Activated CD4-positive, CD25-positive, alpha-beta regulatory T cell (primary cell): Measurements from ENCODE around the gene UBE2J1.

Experiments used
- DNase-seq, 4 experiments: peaks; one replicate each; lab custom pipeline; 2025; lab: John Stamatoyannopoulos, UW

Gene UBE2J1

GRCh38 chr6:89364586-89364985 is 12.1 kb upstream of the UBE2J1 start:
- no peak for DNase-seq

DNA sequence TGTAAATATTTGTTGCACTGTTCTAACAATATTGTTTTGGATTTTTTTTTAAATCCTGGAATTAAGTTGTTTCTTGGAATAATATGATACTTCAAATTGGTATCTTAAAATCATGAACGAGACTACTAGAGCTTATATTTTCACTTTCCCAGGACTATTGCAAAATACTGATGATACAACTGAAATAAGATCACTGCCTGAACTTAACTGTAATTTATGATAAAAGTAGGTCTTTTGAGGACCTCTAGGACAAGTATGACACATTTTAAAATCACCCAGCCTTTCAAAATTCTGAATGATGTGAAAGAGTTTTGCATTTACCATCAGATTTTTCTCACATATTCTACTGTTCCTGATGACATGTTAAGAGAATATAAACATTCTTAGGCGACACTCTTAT is 8.6 kb upstream of the UBE2J1 start:
- no peak for DNase-seq

DNA sequence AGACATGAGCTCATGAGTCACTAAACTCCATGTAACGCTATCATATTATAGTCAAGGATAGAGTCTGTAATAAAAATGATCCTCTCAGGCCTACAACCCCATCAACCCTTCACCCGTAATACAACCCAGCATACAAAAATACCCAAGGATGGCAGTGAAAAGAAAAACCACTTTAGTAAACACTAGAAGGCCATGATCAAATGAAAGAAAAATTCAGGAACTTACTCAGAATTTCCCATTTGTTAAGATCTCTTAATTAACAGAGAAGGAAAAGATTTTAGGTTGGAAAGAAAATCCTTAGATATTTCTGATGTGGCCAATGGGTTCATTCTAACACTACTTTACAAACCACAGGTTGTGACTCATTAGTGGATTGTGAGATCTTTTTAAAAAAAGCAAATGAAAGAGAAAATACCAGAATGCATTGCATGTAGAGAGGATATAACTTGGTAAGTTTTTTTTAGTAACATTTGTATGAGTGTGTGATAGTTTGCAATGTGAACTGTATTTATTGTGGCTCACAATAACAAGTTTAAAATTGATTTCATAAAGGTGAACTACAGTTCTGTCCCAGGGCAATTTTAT is 8.0 kb upstream of the UBE2J1 start:
- DNase-seq = no peak

DNA sequence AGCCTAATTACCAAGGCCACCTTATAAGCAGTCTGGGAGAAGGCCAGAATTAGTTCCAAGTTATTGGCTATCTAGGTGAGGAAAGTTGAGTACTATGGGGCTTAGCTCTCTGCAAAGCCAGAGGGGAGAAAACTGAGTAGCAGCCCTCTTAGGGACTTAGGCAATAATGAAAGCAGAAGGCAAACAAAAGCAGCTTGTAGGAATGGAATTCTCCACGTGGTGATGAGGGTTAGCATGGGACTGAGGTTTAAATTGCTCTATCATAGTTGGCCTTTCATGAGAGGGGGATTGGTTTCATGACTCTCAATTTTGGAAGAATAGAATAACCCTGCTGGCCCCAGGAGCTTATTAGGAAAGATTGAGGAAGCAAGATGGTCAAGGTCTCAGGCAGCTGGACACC is 7.0 kb upstream of the UBE2J1 start:
- no peak for DNase-seq

DNA sequence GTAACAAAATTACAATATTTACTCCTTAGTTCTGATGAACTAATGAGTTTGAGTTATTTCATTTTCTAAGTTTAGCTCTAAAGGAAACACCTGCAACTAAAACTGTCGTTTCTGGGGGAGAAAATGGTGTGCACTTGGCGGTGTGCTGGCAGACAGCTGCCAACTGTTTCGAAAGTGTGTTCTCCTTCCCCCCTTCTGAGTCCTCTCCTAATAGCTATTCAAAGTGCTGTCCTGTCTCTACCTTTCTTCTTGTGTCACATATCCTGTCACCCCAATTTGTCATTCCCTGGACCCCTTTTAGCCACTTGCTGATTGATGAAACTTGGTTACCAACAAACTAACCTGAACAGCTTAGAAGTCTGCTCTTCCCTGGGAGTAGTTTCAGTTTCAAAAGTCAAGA is 4.9 kb upstream of the UBE2J1 start:
- DNase-seq = no peak

DNA sequence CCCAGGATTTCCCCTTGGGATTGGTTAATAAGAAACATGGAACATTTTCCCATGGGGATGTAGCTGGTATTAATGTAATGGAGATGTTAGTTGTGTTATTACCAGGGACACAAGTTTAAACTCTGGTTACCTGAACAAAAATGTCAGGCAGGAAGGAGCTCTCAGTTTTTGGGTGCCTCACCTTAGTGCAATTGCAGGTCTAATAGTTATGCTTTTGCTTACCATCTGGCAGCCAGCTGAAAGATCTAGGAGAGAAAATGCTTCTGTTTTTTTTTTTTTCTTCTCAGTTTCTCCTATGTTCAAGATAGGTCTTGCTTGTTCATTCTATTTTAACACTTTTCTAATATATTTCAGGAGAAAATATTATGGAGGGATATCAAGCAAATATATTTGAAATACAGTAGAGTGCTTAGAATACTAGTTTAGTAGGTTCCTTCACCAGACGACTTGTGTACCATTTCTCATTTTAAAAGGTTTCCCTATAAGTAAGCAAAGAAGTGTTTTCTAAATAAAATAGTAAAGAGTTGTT is 4.2 kb upstream of the UBE2J1 start:
- no peak for DNase-seq

DNA sequence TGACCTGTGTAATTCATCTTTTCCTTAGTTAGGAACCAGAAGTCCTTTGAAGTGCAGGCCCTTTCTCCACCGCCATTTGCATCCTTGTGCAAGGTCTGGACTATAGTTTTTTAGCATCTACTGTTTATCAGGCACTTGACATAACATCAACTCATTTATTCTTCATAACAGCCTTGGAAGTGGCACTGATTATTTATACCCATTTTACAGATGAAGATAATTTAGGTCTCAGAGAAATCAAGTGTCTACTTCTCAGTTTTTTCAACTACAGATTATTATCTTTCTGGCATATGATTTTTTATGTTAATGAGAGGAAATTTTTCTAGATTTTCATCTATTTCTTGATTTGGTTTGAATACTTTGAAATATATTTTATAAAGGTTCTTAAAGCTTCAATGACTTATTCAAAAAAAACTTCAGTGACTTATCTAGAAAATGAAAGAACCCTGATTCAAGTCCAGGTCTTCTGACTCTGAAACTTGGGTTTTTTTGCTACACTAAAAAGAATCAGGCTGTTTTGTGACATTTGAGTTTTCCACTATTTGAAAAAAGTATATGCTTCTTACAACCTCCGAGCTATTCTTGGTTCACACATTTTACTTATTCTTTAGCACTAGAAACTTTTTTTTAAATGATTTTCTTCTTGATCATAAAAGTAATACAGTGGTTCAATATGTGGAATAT is 3.1 kb upstream of the UBE2J1 start:
- no peak for DNase-seq

GRCh38 chr6:89353702-89354392 is 1.3 kb upstream of the UBE2J1 start:
- no peak for DNase-seq

DNA sequence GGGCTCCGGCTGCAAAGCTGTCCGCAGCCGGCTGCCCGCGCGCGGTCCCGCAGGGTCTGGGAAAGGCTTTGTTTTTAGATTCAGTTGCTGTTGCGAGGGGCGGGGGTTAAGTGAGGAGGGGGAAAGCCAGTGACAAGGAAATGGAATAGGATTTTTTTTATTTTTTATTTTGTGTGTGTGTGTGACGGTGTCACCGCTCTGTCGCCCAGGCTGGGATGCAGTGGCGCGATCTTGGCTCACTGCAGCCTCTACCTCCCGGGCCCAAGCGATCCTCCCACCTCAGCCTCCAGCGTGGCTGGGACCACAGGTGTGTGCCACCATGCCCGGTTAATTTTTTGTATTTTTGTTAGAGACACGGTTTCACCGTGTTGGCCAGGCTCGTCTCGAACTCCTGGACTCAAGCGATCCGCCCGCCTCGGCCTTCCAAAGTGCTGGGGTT is 615 bp upstream of the UBE2J1 start:
- no peak for DNase-seq

DNA sequence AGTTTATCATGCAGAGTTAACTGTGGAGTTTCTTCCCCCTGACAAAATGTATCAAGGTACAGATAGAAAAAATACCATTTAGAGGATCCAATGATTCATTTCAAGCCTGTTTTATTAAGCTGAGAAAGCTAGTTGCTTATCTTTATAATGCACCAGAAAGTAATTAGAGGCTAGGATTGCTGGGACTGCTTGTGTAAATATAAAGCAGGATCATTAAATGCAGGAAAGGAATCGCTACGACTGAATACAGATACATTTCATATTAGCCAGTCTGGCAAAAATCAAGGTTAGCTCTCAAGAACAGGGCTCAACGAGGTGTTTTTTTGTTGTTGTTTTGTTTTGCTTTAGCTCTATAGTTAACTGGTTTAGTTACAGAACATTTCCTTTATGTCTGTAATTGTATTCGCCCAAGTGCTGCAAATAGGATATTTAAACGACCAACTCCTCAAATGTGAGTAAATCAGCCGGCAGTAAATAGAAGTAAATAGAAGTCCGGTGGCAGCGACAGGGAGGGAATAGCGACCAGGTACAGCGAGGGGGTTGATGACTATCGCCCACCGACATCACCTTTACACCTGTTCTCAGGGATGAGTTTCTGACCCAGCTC is 748 bp downstream of the UBE2J1 start:
- DNase-seq = no peak

GRCh38 chr6:89350281-89350966 is 2.1 kb downstream of the UBE2J1 start:
- no peak for DNase-seq

GRCh38 chr6:89348372-89348771 is 4.2 kb downstream of the UBE2J1 start:
- no peak for DNase-seq

DNA sequence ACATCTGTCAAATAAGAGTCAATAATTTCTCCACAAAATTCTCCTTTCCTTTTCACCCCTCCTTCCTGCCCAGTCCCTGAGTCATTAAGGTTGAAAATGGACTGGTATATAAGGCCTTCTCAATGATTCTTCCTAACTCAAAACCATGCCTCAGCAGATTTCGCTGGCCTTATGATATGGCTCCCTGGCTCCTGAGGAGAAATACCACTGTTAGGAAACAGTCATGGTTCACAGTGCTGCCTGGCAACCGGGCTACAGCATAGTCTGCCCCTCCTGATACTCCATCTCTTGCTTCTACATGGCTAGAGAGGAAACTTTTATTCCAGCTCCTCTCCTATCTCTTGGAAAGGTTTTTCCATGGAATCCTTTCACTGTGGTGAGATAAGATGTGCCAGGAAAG is 4.7 kb downstream of the UBE2J1 start:
- no peak for DNase-seq

GRCh38 chr6:89346433-89346832 is 6.1 kb downstream of the UBE2J1 start:
- no peak for DNase-seq

DNA sequence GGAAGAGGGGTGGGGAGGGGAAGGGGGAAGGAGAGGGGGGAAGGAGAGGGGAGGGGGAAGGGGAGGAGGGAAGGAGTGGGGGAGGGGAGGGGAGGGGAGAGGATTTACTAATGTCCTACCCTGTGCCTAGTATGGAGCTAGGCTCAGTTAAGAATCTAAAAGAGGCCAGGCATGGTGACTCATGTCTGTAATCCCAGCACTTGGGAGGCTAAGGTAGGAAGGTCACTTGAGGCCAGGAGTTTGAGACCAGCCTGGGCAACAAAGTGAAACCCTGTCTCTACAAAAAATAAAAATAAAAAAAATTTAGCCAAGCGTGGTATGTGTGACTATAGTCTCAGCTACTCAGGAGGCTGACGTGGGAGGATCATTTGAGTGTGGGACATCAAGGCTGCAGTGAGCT is 13.0 kb downstream of the UBE2J1 start:
- no peak for DNase-seq

DNA sequence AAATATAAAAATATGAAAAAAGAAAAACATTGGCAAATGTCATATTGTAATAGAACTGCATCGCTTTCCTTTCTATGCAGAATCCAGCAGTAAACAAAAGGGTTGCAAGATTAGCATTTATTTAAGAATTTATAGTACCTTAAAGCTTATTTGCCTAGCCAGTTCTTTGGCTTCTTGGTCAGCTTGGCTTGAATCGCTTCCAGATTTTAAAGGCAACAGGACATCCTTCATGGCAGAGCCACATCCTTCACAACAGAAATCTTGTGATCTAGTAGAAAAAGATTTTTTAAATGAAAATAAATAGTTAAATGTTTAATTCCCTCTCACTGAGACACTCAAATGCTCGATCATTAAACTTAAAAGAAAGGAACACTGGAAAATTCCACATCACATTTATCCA is 17.4 kb downstream of the UBE2J1 start:
- no peak for DNase-seq

DNA sequence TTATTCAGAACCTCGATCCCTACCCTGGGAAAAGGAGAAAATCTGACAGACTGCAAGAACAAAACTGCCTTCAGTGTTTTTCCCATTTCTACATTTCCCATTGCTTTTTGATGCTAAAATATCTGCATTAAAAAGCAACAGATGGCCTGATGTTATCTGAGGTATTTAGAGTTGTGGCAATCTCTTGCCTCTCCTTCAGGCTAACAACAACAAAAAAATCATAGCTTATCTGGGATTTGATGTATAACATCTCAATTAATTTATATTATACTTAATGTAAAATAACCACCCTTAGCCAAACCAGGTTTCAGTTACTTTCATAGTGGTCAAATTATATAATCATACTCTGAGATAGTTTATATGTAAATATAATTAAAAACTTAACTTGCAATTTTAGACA is 21.6 kb downstream of the UBE2J1 start:
- DNase-seq = no peak

- DNase-seq = no peak
These were observed 23.5 kb downstream of the UBE2J1 start for GRCh38 chr6:89328976-89329375.

GRCh38 chr6:89324304-89324703 is 28.2 kb downstream of the UBE2J1 start:
- no peak for DNase-seq

DNA sequence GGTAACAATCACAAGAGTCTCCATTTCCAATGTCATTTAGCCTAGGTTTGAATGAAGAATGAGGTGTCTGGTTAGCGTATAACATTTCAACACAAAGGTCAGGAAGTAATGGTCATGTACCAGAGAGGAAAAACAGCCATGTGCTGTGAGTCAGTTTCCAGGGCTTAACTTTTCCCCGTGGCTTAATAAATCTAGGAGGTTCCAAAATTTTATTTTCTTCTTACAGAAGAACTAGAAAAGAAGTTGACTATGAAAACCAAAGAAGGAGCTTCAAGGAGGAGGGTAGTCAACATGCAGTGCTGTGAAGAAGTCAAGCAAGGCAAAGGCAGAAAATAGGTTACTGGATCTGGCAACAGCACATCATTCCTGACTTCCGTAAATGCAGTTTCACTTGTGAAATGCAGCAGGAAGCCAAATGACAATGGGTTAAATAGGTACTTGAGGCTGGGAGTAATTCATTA is 29.0 kb downstream of the UBE2J1 start:
- no peak for DNase-seq

GRCh38 chr6:89321131-89321970 is 31.2 kb downstream of the UBE2J1 start:
- no peak for DNase-seq
